Measurements from ENCODE around the gene RPTOR.

RPTOR gene

DNA sequence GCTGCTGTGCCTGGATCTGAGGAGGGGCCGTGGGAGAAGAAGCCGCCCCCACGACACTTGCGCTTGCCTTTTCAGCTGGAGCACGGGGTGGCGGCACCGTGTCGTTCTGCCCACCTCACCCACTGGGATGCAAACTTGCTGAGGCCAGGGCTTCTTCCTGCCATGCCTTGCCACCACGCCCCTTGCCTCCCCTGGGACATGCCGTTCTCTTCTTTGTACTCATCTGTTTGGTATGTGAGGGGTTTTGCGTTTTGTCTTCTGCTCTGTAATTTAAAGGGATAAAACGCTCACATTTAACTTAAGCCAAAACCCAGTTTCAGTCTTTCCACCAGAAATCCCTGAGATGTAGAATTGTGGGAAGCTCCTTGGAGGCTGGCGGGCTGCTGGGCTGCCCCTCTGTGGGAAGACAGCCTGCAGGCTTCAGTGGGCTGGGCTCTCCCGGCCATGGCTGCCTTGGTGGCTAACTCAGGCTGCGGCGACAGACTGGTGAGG is 180.2 kb downstream of the RPTOR start:
- no peak overlapping the region for H2AFZ ChIP-seq (ENCODE audit: low read length)
- H4K20me1 ChIP-seq (ENCODE audit: insufficient read depth, low read length): no peaks in the 10 kb centered on the region
- peaks cover 51% of the 10 kb centered on the region for H3K79me2 ChIP-seq (ENCODE audit: insufficient read depth, low read length)
- no peaks in the 10 kb centered on the region for H3K9me2 ChIP-seq (ENCODE audit: low read depth, low read length)
- H3K27ac ChIP-seq (ENCODE audit: low read depth, low read length, poor library complexity, severe bottlenecking): peak overlapping the region; percentile 98
- H3K36me3 ChIP-seq (ENCODE audit: insufficient read depth, low read length): peaks cover 9% of the 10 kb centered on the region; the same call in 1 of the 2 replicates
- no peak for TF ChIP-seq EZH2 (IDR thresholded peaks at IDR 0.05; ENCODE audit: borderline replicate concordance, low read length)
- TF ChIP-seq, protein P1, sequence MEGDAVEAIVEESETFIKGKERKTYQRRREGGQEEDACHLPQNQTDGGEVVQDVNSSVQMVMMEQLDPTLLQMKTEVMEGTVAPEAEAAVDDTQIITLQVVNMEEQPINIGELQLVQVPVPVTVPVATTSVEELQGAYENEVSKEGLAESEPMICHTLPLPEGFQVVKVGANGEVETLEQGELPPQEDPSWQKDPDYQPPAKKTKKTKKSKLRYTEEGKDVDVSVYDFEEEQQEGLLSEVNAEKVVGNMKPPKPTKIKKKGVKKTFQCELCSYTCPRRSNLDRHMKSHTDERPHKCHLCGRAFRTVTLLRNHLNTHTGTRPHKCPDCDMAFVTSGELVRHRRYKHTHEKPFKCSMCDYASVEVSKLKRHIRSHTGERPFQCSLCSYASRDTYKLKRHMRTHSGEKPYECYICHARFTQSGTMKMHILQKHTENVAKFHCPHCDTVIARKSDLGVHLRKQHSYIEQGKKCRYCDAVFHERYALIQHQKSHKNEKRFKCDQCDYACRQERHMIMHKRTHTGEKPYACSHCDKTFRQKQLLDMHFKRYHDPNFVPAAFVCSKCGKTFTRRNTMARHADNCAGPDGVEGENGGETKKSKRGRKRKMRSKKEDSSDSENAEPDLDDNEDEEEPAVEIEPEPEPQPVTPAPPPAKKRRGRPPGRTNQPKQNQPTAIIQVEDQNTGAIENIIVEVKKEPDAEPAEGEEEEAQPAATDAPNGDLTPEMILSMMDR (IDR thresholded peaks at IDR 0.05; ENCODE audit: low read length): no peak
- H3K4me1 ChIP-seq (ENCODE audit: insufficient read depth, low read length, severe bottlenecking): peaks cover 99% of the 10 kb centered on the region
- peak overlapping the region; percentile 88; the same call in 1 of the 2 replicates for H3K9ac ChIP-seq (ENCODE audit: low read length)
- H3F3A ChIP-seq (ENCODE audit: insufficient read depth, low read length): peaks cover 4% of the 10 kb centered on the region; the same call in 1 of the 2 replicates
- H3K4me3 ChIP-seq (ENCODE audit: low read depth, low read length, poor library complexity, severe bottlenecking): peak overlapping the region; percentile 79
- no peaks in the 10 kb centered on the region for H3K27me3 ChIP-seq (ENCODE audit: insufficient read depth, low read length)
- no peaks in the 10 kb centered on the region for H3K9me3 ChIP-seq (ENCODE audit: low read length)
- H3K4me2 ChIP-seq (ENCODE audit: low read length): peak overlapping the region; percentile 74

DNA sequence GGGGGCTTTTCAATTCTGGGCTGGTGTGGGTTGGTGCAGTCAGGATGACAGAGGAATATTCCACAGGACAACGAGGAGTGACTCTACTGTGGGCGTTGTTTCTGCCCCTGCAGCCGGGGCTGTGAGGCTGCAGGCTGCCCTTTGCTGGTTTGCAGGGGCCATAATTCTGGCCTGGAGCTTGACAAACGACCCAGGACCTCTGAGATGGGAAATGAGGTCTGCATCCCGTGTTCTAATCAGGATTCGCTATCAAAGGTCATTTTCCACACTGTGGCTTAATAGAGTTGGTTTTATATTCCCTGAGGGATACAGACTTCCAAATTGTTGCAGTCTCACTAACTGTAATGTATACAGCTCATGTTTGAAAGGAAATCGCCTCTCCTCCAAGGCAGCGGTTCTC is 180.9 kb downstream of the RPTOR start:
- Histone ChIP-seq H3K4me3 (ENCODE audit: low read depth, low read length, poor library complexity, severe bottlenecking) (peak overlapping the region; percentile 79), H3K9ac (ENCODE audit: low read length) (peak overlapping the region; percentile 88; the same call in 1 of the 2 replicates), H3K4me1 (ENCODE audit: insufficient read depth, low read length, severe bottlenecking) (peaks cover 96% of the 10 kb centered on the region), H3K4me2 (ENCODE audit: low read length) (peak overlapping the region; percentile 74), H3F3A (ENCODE audit: insufficient read depth, low read length) (peaks cover 4% of the 10 kb centered on the region; the same call in 1 of the 2 replicates), H4K20me1 (ENCODE audit: insufficient read depth, low read length) (no peaks in the 10 kb centered on the region), H3K27ac (ENCODE audit: low read depth, low read length, poor library complexity, severe bottlenecking) (peak overlapping the region; percentile 98), H3K27me3 (ENCODE audit: insufficient read depth, low read length) (no peaks in the 10 kb centered on the region), H3K9me3 (ENCODE audit: low read length) (no peaks in the 10 kb centered on the region), H3K36me3 (ENCODE audit: insufficient read depth, low read length) (peaks cover 9% of the 10 kb centered on the region; the same call in 1 of the 2 replicates), H2AFZ (ENCODE audit: low read length) (no peak overlapping the region), H3K9me2 (ENCODE audit: low read depth, low read length) (no peaks in the 10 kb centered on the region), H3K79me2 (ENCODE audit: insufficient read depth, low read length) (peaks cover 51% of the 10 kb centered on the region)
- TF ChIP-seq, protein P1 (IDR thresholded peaks at IDR 0.05; ENCODE audit: low read length): no peak
- TF ChIP-seq EZH2 (IDR thresholded peaks at IDR 0.05; ENCODE audit: borderline replicate concordance, low read length): no peak

DNA sequence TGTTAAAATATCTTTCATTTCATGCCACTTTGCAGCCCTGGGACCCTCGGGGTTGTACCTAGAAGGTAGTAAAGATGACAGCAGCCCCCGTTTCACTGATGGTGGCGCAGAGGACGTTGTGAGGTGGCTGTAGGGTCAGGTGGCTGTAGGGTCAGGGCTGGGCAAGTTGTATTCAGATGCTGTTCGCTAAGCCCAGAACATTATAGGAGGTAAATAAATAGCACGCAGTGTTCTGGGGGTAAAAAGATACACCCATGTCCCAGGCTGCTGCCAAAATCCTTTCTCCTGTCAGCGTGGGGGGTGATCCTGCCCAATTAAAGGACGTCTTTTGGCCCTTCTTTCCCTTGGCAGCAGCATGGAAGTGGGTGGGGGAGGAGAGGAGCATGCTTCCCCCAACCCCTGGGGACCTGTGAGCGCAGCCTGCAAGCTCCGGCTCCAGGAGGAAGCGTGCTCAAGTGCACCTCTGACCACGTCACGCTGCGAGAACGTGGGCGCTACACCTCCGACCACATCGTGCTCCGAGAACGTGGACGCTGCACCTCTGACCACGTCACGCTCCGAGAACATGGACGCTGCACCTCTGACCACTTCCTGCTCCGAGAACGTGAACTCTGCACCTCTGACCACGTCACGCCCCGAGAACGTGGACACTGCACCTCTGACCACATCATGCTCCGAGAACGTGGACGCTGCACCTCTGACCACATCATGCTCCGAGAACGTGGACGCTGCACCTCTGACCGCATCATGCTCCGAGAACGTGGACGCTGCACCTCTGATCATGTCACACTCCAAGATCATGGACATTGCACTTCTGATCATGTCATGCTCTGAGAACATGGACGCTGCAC is 182.1 kb downstream of the RPTOR start:
- peak overlapping the region; percentile 88; the same call in 1 of the 2 replicates for H3K9ac ChIP-seq (ENCODE audit: low read length)
- H3K9me3 ChIP-seq (ENCODE audit: low read length): no peaks in the 10 kb centered on the region
- peak overlapping the region; percentile 98 for H3K27ac ChIP-seq (ENCODE audit: low read depth, low read length, poor library complexity, severe bottlenecking)
- peaks cover 4% of the 10 kb centered on the region; the same call in 1 of the 2 replicates for H3F3A ChIP-seq (ENCODE audit: insufficient read depth, low read length)
- peaks cover 20% of the 10 kb centered on the region; the same call in 1 of the 2 replicates for H3K36me3 ChIP-seq (ENCODE audit: insufficient read depth, low read length)
- H3K4me1 ChIP-seq (ENCODE audit: insufficient read depth, low read length, severe bottlenecking): peaks cover 87% of the 10 kb centered on the region
- no peaks in the 10 kb centered on the region for H4K20me1 ChIP-seq (ENCODE audit: insufficient read depth, low read length)
- H3K9me2 ChIP-seq (ENCODE audit: low read depth, low read length): no peaks in the 10 kb centered on the region
- TF ChIP-seq, protein P1 (IDR thresholded peaks at IDR 0.05; ENCODE audit: low read length): no peak
- no peak for TF ChIP-seq EZH2 (IDR thresholded peaks at IDR 0.05; ENCODE audit: borderline replicate concordance, low read length)
- peak overlapping the region; percentile 74 for H3K4me2 ChIP-seq (ENCODE audit: low read length)
- peaks cover 55% of the 10 kb centered on the region for H3K79me2 ChIP-seq (ENCODE audit: insufficient read depth, low read length)
- no peaks in the 10 kb centered on the region for H3K27me3 ChIP-seq (ENCODE audit: insufficient read depth, low read length)
- H3K4me3 ChIP-seq (ENCODE audit: low read depth, low read length, poor library complexity, severe bottlenecking): peak overlapping the region; percentile 79
- no peak overlapping the region for H2AFZ ChIP-seq (ENCODE audit: low read length)

Measured in OCI-LY1 (cell line).